Right lobe of liver (tissue), 6 donors: ENCODE measurements around the gene FLT1. TPM values are rescaled to one million over a fixed set of nuclear protein-coding genes. Genes with fewer than 3 reads are reported as not detected.

Experiments
- ATAC-seq, 4 donors: fragments of 200-7000 bp; cut with Tn5 transposase; one replicate each; pipeline ENCODE4 v1.9.1; 2020; ENCODE audit warnings: mild to moderate bottlenecking in 4 of 4, moderate library complexity in 4 of 4
- DNase-seq, 3 donors: peaks; one replicate each; pipeline ENCODE4 v3.0.0-alpha.2; 2020
- H3K27ac ChIP-seq, 3 donors: fragments of 200-600 bp; one replicate each; pipeline ENCODE4 v1.8.0; 2022
- H3K27me3 ChIP-seq, 2 donors: fragments of 200-600 bp; one replicate each; pipeline ENCODE4 v1.8.0; 2022
- H3K36me3 ChIP-seq, 4 donors: fragments of 200-600 bp; sonication (generic) in 1 of 4; one replicate each; pipeline versions ENCODE4 v1.5.1 to v1.8.0; 2017 to 2022; ENCODE audit warnings: control low read depth in 1 of 4
- H3K4me1 ChIP-seq, 4 donors: fragments of 200-600 bp; sonication (generic) in 1 of 4; one replicate each; pipeline versions ENCODE4 v1.5.1 to v1.8.0; 2017 to 2022; ENCODE audit warnings: control low read depth in 1 of 4
- H3K4me3 ChIP-seq, 3 donors: fragments of 200-600 bp; one replicate each; pipeline ENCODE4 v1.8.0; 2022
- H3K9me3 ChIP-seq, 4 donors: fragments of 200-600 bp; sonication (generic) in 1 of 4; one replicate each; pipeline versions ENCODE4 v1.5.1 to v1.8.0; 2017 to 2022; ENCODE audit warnings: control low read depth in 1 of 4
- CTCF ChIP-seq, 4 donors: fragments of 200-600 bp in 3 of 4; fragments of 450-650 bp in 1 of 4; IDR thresholded peaks; one replicate each; pipeline versions ENCODE4 v1.5.1 to v1.8.0; 2016 to 2022; ENCODE audit warnings: antibody characterized with exemption in 4 of 4, mild to moderate bottlenecking in 2 of 4
- POLR2A ChIP-seq: fragments of 450-650 bp; IDR thresholded peaks from one replicate; pipeline ENCODE4 v1.6.1; 2017; ENCODE audit warnings: antibody characterized with exemption, mild to moderate bottlenecking
- WGBS: methylation state at CpG from one replicate; pipeline ENCODE4 v1.1.6; 2018; ENCODE audit warnings: low coverage, low lambda C conversion rate; ENCODE audit not compliant: insufficient coverage; ENCODE audit errors: missing lambda C conversion rate; 5-methylcytosine and 5-hydroxymethylcytosine counted together
- intact Hi-C, 2 donors: fragments of 100-400 bp; cut with DNase I; formaldehyde crosslinking; loops; one replicate each; pipeline versions ENCODE4 v1.11.2 to v1.14.1; 2022
- total RNA-seq, 6 experiments: library from RNA; depleted of rRNA in 2 of 6; stranded (reverse); fragments of >200 nt in 2 of 6; fragmentation: NEBNext Ultra II Directional in 3 of 6; extraction: Animal tissue kit (Norgen Biotek cat#: 25700) in 3 of 6; gene quantifications; one replicate each; pipeline versions ENCODE4 v1.1.0 to v1.2.4, GENCODE V29; 2016 to 2023
- donor health status: DM: no; HTN: yes; CAD: no.
- donor health status: DM: no; HTN: no; CAD: no.
- donor health status: DM: no; HTN: no; CAD: no.
- donor health status: DM: no; HTN: yes; CAD: no.
- donor health status: DM: no; HTN: yes; CAD: no.

FLT1 gene
- total RNA-seq, 6 experiments from 2014 or later: 10.6 to 66.4 (median 20.5) TPM

- intact Hi-C loops: no loop called here
- TF ChIP-seq POLR2A (no peak), CTCF (IDR thresholded peaks at IDR 0.05) (no peak)
- H3K36me3 ChIP-seq: no peaks in the 10 kb centered on the region
- H3K4me3 ChIP-seq: no peak overlapping the region
- DNase-seq: no peak
- ATAC-seq: no peak
- no peaks in the 10 kb centered on the region for H3K9me3 ChIP-seq
- H3K4me1 ChIP-seq: no peaks in the 10 kb centered on the region
- H3K27ac ChIP-seq: no peak overlapping the region
- H3K27me3 ChIP-seq: no peaks in the 10 kb centered on the region
Measured at GRCh38 chr13:28457521-28457920, 37.4 kb downstream of the FLT1 start.

GRCh38 chr13:28455580-28456194 lies 39.2 kb downstream of the FLT1 start:
- H3K27me3 ChIP-seq: no peaks in the 10 kb centered on the region
- H3K4me3 ChIP-seq: no peak overlapping the region
- no peaks in the 10 kb centered on the region for H3K4me1 ChIP-seq
- WGBS: 30% methylated on average over 3 of the region's 3 CpGs
- TF ChIP-seq POLR2A (no peak), CTCF (IDR thresholded peaks at IDR 0.05) (no peak)
- no peaks in the 10 kb centered on the region for H3K9me3 ChIP-seq
- H3K36me3 ChIP-seq: no peaks in the 10 kb centered on the region
- no peak for DNase-seq
- no peak for ATAC-seq
- intact Hi-C loops: no loop called here
- no peak overlapping the region for H3K27ac ChIP-seq

- no peaks in the 10 kb centered on the region for H3K36me3 ChIP-seq
- no peak for ATAC-seq
- no peak overlapping the region for H3K4me3 ChIP-seq
- H3K27me3 ChIP-seq: no peaks in the 10 kb centered on the region
- no peak overlapping the region for H3K27ac ChIP-seq
- no peak for DNase-seq
- TF ChIP-seq POLR2A (no peak), CTCF (IDR thresholded peaks at IDR 0.05) (no peak)
- H3K4me1 ChIP-seq: no peaks in the 10 kb centered on the region
- H3K9me3 ChIP-seq: no peaks in the 10 kb centered on the region
- intact Hi-C loops: no loop called here
Measured at GRCh38 chr13:28452755-28453154, 42.2 kb downstream of the FLT1 start.

- no peak overlapping the region for H3K4me3 ChIP-seq
- DNase-seq (no peak), ATAC-seq (peak in 3 of 4 donors; percentile 28 to 40 (median 36))
- H3K4me1 ChIP-seq: no peaks in the 10 kb centered on the region
- H3K27me3 ChIP-seq: no peaks in the 10 kb centered on the region
- TF ChIP-seq CTCF (IDR thresholded peaks at IDR 0.05) (no peak), POLR2A (no peak)
- H3K27ac ChIP-seq: no peak overlapping the region
- WGBS: 39% methylated on average over 13 of the region's 21 CpGs
- no peaks in the 10 kb centered on the region for H3K36me3 ChIP-seq
- no peaks in the 10 kb centered on the region for H3K9me3 ChIP-seq
- intact Hi-C loops: no loop called here
Measured at GRCh38 chr13:28451482-28452217, 43.3 kb downstream of the FLT1 start.
